Measurements from ENCODE around the gene GBA3. TPM values are rescaled to one million over a fixed set of nuclear protein-coding genes. Genes with fewer than 3 reads are reported as not detected.

GBA3 gene
- total RNA-seq, 2 donors from 2014 or later, result not detected

- ATAC-seq (ENCODE audit: insufficient number of reproducible peaks, low FRiP score, low read depth), result no peak
Observed at GRCh38 chr4:22670956-22671355, 21.8 kb upstream of the GBA3 start.

GRCh38 chr4:22672519-22672918, 20.2 kb upstream of the GBA3 start:
- ATAC-seq (ENCODE audit: insufficient number of reproducible peaks, low FRiP score, low read depth), result no peak

More at GRCh38 chr4:22670956-22671355, 21.8 kb upstream of the GBA3 start:
- TF ChIP-seq CTCF (IDR thresholded peaks at IDR 0.05), result no peak
- no peak for DNase-seq (ENCODE audit: low spot score)
- H3K36me3 ChIP-seq, result no peaks in the 10 kb centered on the region
- H3K27ac ChIP-seq, result no peak overlapping the region
- H3K4me3 ChIP-seq, result no peak overlapping the region
- H3K4me1 ChIP-seq (ENCODE audit: control insufficient read depth in 1 of 2, low read depth in 2 of 2), result peaks cover 15 to 16% of the 10 kb centered on the region in 2 donors
- no peaks in the 10 kb centered on the region for H3K27me3 ChIP-seq (replicated peaks; ENCODE audit: insufficient read depth)
- H3K9me3 ChIP-seq, result no peaks in the 10 kb centered on the region

GRCh38 chr4:22672944-22673343, 19.8 kb upstream of the GBA3 start:
- Histone ChIP-seq H3K27ac (no peak overlapping the region), H3K4me1 (ENCODE audit: control insufficient read depth in 1 of 2, low read depth in 2 of 2) (peaks cover 13 to 17% of the 10 kb centered on the region in 2 donors), H3K4me3 (no peak overlapping the region), H3K27me3 (replicated peaks; ENCODE audit: insufficient read depth) (no peaks in the 10 kb centered on the region), H3K9me3 (no peaks in the 10 kb centered on the region), H3K36me3 (no peaks in the 10 kb centered on the region)
- ATAC-seq (ENCODE audit: insufficient number of reproducible peaks, low FRiP score, low read depth), result no peak
- no peak for DNase-seq (ENCODE audit: low spot score)
- no peak for TF ChIP-seq CTCF (IDR thresholded peaks at IDR 0.05)

More at GRCh38 chr4:22672519-22672918, 20.2 kb upstream of the GBA3 start:
- no peak for DNase-seq (ENCODE audit: low spot score)
- Histone ChIP-seq H3K9me3 (no peaks in the 10 kb centered on the region), H3K36me3 (no peaks in the 10 kb centered on the region), H3K27ac (no peak overlapping the region), H3K27me3 (replicated peaks; ENCODE audit: insufficient read depth) (no peaks in the 10 kb centered on the region), H3K4me3 (no peak overlapping the region), H3K4me1 (ENCODE audit: control insufficient read depth in 1 of 2, low read depth in 2 of 2) (peaks cover 13 to 16% of the 10 kb centered on the region in 2 donors)
- no peak for TF ChIP-seq CTCF (IDR thresholded peaks at IDR 0.05)

GRCh38 chr4:22674700-22675099, 18.0 kb upstream of the GBA3 start:
- DNase-seq (ENCODE audit: low spot score), result no peak
- H3K27ac ChIP-seq, result no peak overlapping the region
- H3K36me3 ChIP-seq, result no peaks in the 10 kb centered on the region
- H3K27me3 ChIP-seq (replicated peaks; ENCODE audit: insufficient read depth), result no peaks in the 10 kb centered on the region
- ATAC-seq (ENCODE audit: insufficient number of reproducible peaks, low FRiP score, low read depth), result no peak
- H3K4me1 ChIP-seq (ENCODE audit: control insufficient read depth in 1 of 2, low read depth in 2 of 2), result peaks cover 19 to 22% of the 10 kb centered on the region in 2 donors
- no peak overlapping the region for H3K4me3 ChIP-seq
- no peak for TF ChIP-seq CTCF (IDR thresholded peaks at IDR 0.05)
- no peaks in the 10 kb centered on the region for H3K9me3 ChIP-seq

GRCh38 chr4:22676063-22676462, 16.7 kb upstream of the GBA3 start:
- ATAC-seq (ENCODE audit: insufficient number of reproducible peaks, low FRiP score, low read depth), result no peak
- DNase-seq (ENCODE audit: low spot score), result no peak
- no peak for TF ChIP-seq CTCF (IDR thresholded peaks at IDR 0.05)
- H3K9me3 ChIP-seq, result no peaks in the 10 kb centered on the region
- H3K4me1 ChIP-seq (ENCODE audit: control insufficient read depth in 1 of 2, low read depth in 2 of 2), result peaks cover 24 to 32% of the 10 kb centered on the region in 2 donors
- no peak overlapping the region for H3K27ac ChIP-seq
- H3K4me3 ChIP-seq, result no peak overlapping the region
- H3K36me3 ChIP-seq, result no peaks in the 10 kb centered on the region
- H3K27me3 ChIP-seq (replicated peaks; ENCODE audit: insufficient read depth), result no peaks in the 10 kb centered on the region

All from thoracic aorta (tissue), 2 donors.